IMR-90 (cell line): ENCODE results near the gene PHF11.
"Not testable (repeated sequence)": the region's sequence is repeated elsewhere in the genome, so short reads cannot be mapped to it uniquely, and the experiment has no call there.

ENCODE experiments used
- CEBPB ChIP-seq: IDR thresholded peaks from 2 replicates; pipeline ENCODE4 v1.6.1; 2012; ENCODE audit warnings: low read depth, low read length, improper control_type of control experiment
- FOS ChIP-seq: fragments of 150-350 bp; IDR thresholded peaks from 2 replicates; pipeline ENCODE4 v1.6.1; 2016; ENCODE audit warnings: low read depth, low read length
- MAFK ChIP-seq: IDR thresholded peaks from 2 replicates; pipeline ENCODE4 v1.6.1; 2012; ENCODE audit warnings: low read depth, low read length, improper control_type of control experiment
- MAZ ChIP-seq: IDR thresholded peaks from 2 replicates; pipeline ENCODE4 v1.6.1; 2012; ENCODE audit warnings: low read depth, mild to moderate bottlenecking, low read length, improper control_type of control experiment, moderate library complexity, borderline replicate concordance
- MXI1 ChIP-seq: IDR thresholded peaks from 2 replicates; pipeline ENCODE4 v1.6.1; 2012; ENCODE audit warnings: low read depth, mild to moderate bottlenecking, low read length, moderate library complexity, borderline replicate concordance
- POLR2A ChIP-seq: IDR thresholded peaks from 2 replicates; pipeline ENCODE4 v1.6.1; 2012; ENCODE audit warnings: mild to moderate bottlenecking, low read depth, low read length
- RAD21 ChIP-seq: IDR thresholded peaks from 2 replicates; pipeline ENCODE4 v1.6.1; 2012; ENCODE audit warnings: low read length, improper control_type of control experiment
- RCOR1 ChIP-seq: IDR thresholded peaks from 2 replicates; pipeline ENCODE4 v1.6.1; 2012; ENCODE audit warnings: mild to moderate bottlenecking, low read length, improper control_type of control experiment; ENCODE audit not compliant: insufficient replicate concordance
- RFX5 ChIP-seq: IDR thresholded peaks from 2 replicates; pipeline ENCODE4 v1.8.0; 2012; ENCODE audit warnings: low read depth, mild to moderate bottlenecking, low read length, moderate library complexity
- USF2 ChIP-seq: fragments of 150-350 bp; IDR thresholded peaks from 2 replicates; pipeline ENCODE4 v1.6.1; 2017; ENCODE audit warnings: mild to moderate bottlenecking, antibody characterized with exemption, low read length, low read depth
- TF ChIP-seq, protein P1 (sequence below): conservative IDR thresholded peaks from 2 replicates; pipeline ENCODE4 v1.5.1; 2012; ENCODE audit warnings: mild to moderate bottlenecking, low read depth, low read length, improper control_type of control experiment

DNA sequence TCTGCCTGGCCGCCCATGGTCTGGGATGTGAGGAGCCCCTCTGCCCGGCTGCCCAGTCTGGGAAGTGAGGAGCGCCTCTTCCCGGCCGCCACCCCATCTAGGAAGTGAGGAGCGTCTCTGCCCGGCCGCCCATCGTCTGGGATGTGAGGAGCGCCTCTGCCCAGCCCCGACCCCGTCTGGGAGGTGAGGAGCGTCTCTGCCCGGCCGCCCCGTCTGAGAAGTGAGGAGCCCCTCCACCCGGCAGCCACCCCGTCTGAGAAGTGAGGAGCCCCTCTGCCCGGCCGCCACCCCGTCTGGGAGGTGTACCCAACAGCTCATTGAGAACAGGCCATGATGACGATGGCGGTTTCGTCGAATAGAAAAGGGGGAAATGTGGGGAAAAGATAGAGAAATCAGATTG, 69.7 kb downstream of the PHF11 start:
- TF ChIP-seq POLR2A, RFX5, RAD21, MAFK, CEBPB, MAZ, USF2, FOS, RCOR1, MXI1: not testable (repeated sequence)
- TF ChIP-seq, protein P1, sequence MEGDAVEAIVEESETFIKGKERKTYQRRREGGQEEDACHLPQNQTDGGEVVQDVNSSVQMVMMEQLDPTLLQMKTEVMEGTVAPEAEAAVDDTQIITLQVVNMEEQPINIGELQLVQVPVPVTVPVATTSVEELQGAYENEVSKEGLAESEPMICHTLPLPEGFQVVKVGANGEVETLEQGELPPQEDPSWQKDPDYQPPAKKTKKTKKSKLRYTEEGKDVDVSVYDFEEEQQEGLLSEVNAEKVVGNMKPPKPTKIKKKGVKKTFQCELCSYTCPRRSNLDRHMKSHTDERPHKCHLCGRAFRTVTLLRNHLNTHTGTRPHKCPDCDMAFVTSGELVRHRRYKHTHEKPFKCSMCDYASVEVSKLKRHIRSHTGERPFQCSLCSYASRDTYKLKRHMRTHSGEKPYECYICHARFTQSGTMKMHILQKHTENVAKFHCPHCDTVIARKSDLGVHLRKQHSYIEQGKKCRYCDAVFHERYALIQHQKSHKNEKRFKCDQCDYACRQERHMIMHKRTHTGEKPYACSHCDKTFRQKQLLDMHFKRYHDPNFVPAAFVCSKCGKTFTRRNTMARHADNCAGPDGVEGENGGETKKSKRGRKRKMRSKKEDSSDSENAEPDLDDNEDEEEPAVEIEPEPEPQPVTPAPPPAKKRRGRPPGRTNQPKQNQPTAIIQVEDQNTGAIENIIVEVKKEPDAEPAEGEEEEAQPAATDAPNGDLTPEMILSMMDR, result not testable (repeated sequence)
